GM23248 (cell line): Measurements from ENCODE around the gene EMILIN1. TPM values are rescaled to one million over a fixed set of nuclear protein-coding genes. Genes with fewer than 3 reads are reported as not detected.

ENCODE experiments used
- DNase-seq: peaks from one replicate; pipeline ENCODE4 v3.0.0-alpha.2; 2015
- H2AFZ ChIP-seq: fragments of 200-600 bp; sonication (generic); 2 replicates; pipeline ENCODE4 v1.6.1; 2016; ENCODE audit warnings: antibody characterized with exemption
- H3F3A ChIP-seq: fragments of 200-600 bp; sonication (generic); 2 replicates; pipeline ENCODE4 v1.6.1; 2016; ENCODE audit warnings: mild to moderate bottlenecking, antibody characterized with exemption, mixed run types; ENCODE audit not compliant: insufficient read depth
- H3K27ac ChIP-seq: fragments of 200-600 bp; sonication (generic); 2 replicates; pipeline ENCODE4 v1.5.1; 2016; ENCODE audit warnings: mild to moderate bottlenecking
- H3K27me3 ChIP-seq: fragments of 200-600 bp; sonication (generic); replicated peaks from 2 replicates; pipeline ENCODE4 v1.6.1; 2016; ENCODE audit warnings: mild to moderate bottlenecking; ENCODE audit not compliant: insufficient read depth
- H3K36me3 ChIP-seq: fragments of 200-600 bp; sonication (generic); 2 replicates; pipeline ENCODE4 v1.6.1; 2016; ENCODE audit warnings: low read depth, mild to moderate bottlenecking
- H3K4me1 ChIP-seq: fragments of 200-600 bp; sonication (generic); 2 replicates; pipeline ENCODE4 v1.6.1; 2016; ENCODE audit warnings: mild to moderate bottlenecking; ENCODE audit not compliant: insufficient read depth
- H3K4me2 ChIP-seq: fragments of 200-600 bp; sonication (generic); one replicate; pipeline ENCODE4 v1.6.1; 2016; ENCODE audit warnings: mild to moderate bottlenecking; ENCODE audit not compliant: unreplicated experiment
- H3K4me3 ChIP-seq: fragments of 200-600 bp; sonication (generic); 2 replicates; pipeline ENCODE4 v1.5.1; 2016; ENCODE audit warnings: mild to moderate bottlenecking
- H3K79me2 ChIP-seq: fragments of 200-600 bp; sonication (generic); 2 replicates; pipeline ENCODE4 v1.6.1; 2016; ENCODE audit warnings: mild to moderate bottlenecking; ENCODE audit not compliant: insufficient read depth
- H3K9ac ChIP-seq: fragments of 200-600 bp; sonication (generic); 2 replicates; pipeline ENCODE4 v1.6.1; 2016; ENCODE audit warnings: mild to moderate bottlenecking
- H3K9me2 ChIP-seq: fragments of 200-600 bp; sonication (generic); 2 replicates; pipeline ENCODE4 v1.6.1; 2016; ENCODE audit warnings: mixed run types, mild to moderate bottlenecking, moderate library complexity; ENCODE audit not compliant: insufficient read depth
- H3K9me3 ChIP-seq: fragments of 200-600 bp; sonication (generic); one replicate; pipeline ENCODE4 v1.6.1; 2017; ENCODE audit warnings: low read depth
- H4K20me1 ChIP-seq: fragments of 200-600 bp; sonication (generic); 2 replicates; pipeline ENCODE4 v1.6.0; 2016; ENCODE audit not compliant: insufficient read depth
- EZH2 ChIP-seq: fragments of 200-600 bp; sonication (generic); IDR thresholded peaks from 2 replicates; pipeline ENCODE4 v1.6.1; 2018; ENCODE audit warnings: antibody characterized with exemption, mild to moderate bottlenecking; ENCODE audit not compliant: insufficient read depth, poor library complexity, severe bottlenecking
- EZH2phosphoT487 ChIP-seq: fragments of 200-600 bp; sonication (generic); IDR thresholded peaks from 2 replicates; pipeline ENCODE4 v1.6.1; 2018; ENCODE audit warnings: antibody characterized with exemption, moderate library complexity, mild to moderate bottlenecking, low read depth; ENCODE audit not compliant: insufficient read depth
- WGBS, 2 experiments: methylation state at CpG; one replicate each; pipeline ENCODE4 v1.1.6; 2015 to 2017; ENCODE audit warnings: low lambda C conversion rate in 2 of 2, low coverage in 1 of 2; ENCODE audit errors: missing lambda C conversion rate in 2 of 2; 5-methylcytosine and 5-hydroxymethylcytosine counted together
- in situ Hi-C: fragments of 300-500 bp; cut with MboI; formaldehyde crosslinking; loops from 2 replicates; pipeline ENCODE4 v1.15.0; 2020
- polyA plus RNA-seq: library from polyadenylated mRNA; unstranded; fragments of >200 nt; fragmentation: Nextera tagmentation; extraction: Ambion mirVana; gene quantifications from 2 replicates; pipeline ENCODE4 v1.2.1, GENCODE V29; 2016
- total RNA-seq: library from RNA; depleted of rRNA; stranded (reverse); fragments of >200 nt; shearing (Covaris generic); gene quantifications from 2 replicates; pipeline ENCODE4 v1.2.3, GENCODE V29; 2014

The EMILIN1 gene
- total and polyA plus RNA-seq, 2 experiments from 2014 or later, result 61.5 to 219 TPM

- H3K9me2 ChIP-seq, result no peaks in the 10 kb centered on the region
- no peaks in the 10 kb centered on the region for H3K79me2 ChIP-seq
- H3K4me2 ChIP-seq, result no peak overlapping the region
- 73 to 74% methylated on average over 25 of the region's 25 CpGs for WGBS, 2 experiments
- no peak for DNase-seq
- H3K27me3 ChIP-seq, result no peaks in the 10 kb centered on the region
- TF ChIP-seq EZH2 (no peak), EZH2phosphoT487 (no peak)
- no peaks in the 10 kb centered on the region for H3K4me1 ChIP-seq
- H3K36me3 ChIP-seq, result no peaks in the 10 kb centered on the region
- no peak overlapping the region for H3K27ac ChIP-seq
- no peaks in the 10 kb centered on the region for H4K20me1 ChIP-seq
- no peak overlapping the region for H3K9ac ChIP-seq
- H3F3A ChIP-seq, result no peaks in the 10 kb centered on the region
- no peak overlapping the region for H2AFZ ChIP-seq
- H3K9me3 ChIP-seq, result no peaks in the 10 kb centered on the region
- H3K4me3 ChIP-seq, result no peak overlapping the region
- in situ Hi-C loops, result no loop called here
Observed at GRCh38 chr2:27091746-27092695, 13.6 kb downstream of the EMILIN1 start.

GRCh38 chr2:27092696-27093429, 14.4 kb downstream of the EMILIN1 start:
- Histone ChIP-seq H3K4me3 (no peak overlapping the region), H3K4me2 (no peak overlapping the region), H3K27me3 (no peaks in the 10 kb centered on the region), H3K27ac (no peak overlapping the region), H4K20me1 (no peaks in the 10 kb centered on the region), H3K9ac (no peak overlapping the region), H2AFZ (no peak overlapping the region), H3F3A (no peaks in the 10 kb centered on the region), H3K4me1 (no peaks in the 10 kb centered on the region), H3K79me2 (no peaks in the 10 kb centered on the region), H3K9me2 (no peaks in the 10 kb centered on the region), H3K9me3 (no peaks in the 10 kb centered on the region), H3K36me3 (no peaks in the 10 kb centered on the region)
- peak; percentile 47 for DNase-seq
- in situ Hi-C loops, result no loop called here
- 62 to 64% methylated on average over 10 of the region's 10 CpGs for WGBS, 2 experiments
- TF ChIP-seq EZH2, result no peak
- TF ChIP-seq EZH2phosphoT487, result no peak

GRCh38 chr2:27093430-27094352, 15.3 kb downstream of the EMILIN1 start:
- no peak for TF ChIP-seq EZH2phosphoT487
- TF ChIP-seq EZH2, result no peak
- in situ Hi-C loops, result no loop called here
- H4K20me1 ChIP-seq, result no peaks in the 10 kb centered on the region
- H3K4me3 ChIP-seq, result no peak overlapping the region
- H3K9ac ChIP-seq, result no peak overlapping the region
- no peaks in the 10 kb centered on the region for H3K9me3 ChIP-seq
- no peak for DNase-seq
- H3K27me3 ChIP-seq, result no peaks in the 10 kb centered on the region
- H3K79me2 ChIP-seq, result no peaks in the 10 kb centered on the region
- H3K4me1 ChIP-seq, result no peaks in the 10 kb centered on the region
- H3K9me2 ChIP-seq, result no peaks in the 10 kb centered on the region
- H3K4me2 ChIP-seq, result no peak overlapping the region
- WGBS, 2 experiments, result 87 to 92% methylated on average over 6 of the region's 6 CpGs
- H3F3A ChIP-seq, result no peaks in the 10 kb centered on the region
- H2AFZ ChIP-seq, result no peak overlapping the region
- H3K27ac ChIP-seq, result no peak overlapping the region
- no peaks in the 10 kb centered on the region for H3K36me3 ChIP-seq
